Endothelial cell (in vitro differentiated cells): ENCODE data around the gene SORCS1. TPM values are rescaled to one million over a fixed set of nuclear protein-coding genes. Genes with fewer than 3 reads are reported as not detected.

ENCODE experiments used
- DNase-seq: peaks from one replicate; pipeline ENCODE4 v3.0.0; 2021; ENCODE audit warnings: low spot score
- H3K27ac Mint-ChIP-seq: one replicate; pipeline ENCODE4 v1.8.0; 2021; ENCODE audit warnings: mixed read lengths, inconsistent platforms; ENCODE audit not compliant: unreplicated experiment
- H3K27me3 Mint-ChIP-seq: one replicate; pipeline ENCODE4 v1.8.0; 2021; ENCODE audit warnings: mild to moderate bottlenecking, moderate library complexity, mixed read lengths, inconsistent platforms; ENCODE audit not compliant: unreplicated experiment
- H3K36me3 Mint-ChIP-seq: one replicate; pipeline ENCODE4 v1.8.0; 2021; ENCODE audit warnings: mild to moderate bottlenecking, low read depth, mixed read lengths, inconsistent platforms; ENCODE audit not compliant: unreplicated experiment
- H3K4me1 Mint-ChIP-seq: one replicate; pipeline ENCODE4 v1.8.0; 2021; ENCODE audit warnings: mild to moderate bottlenecking, mixed read lengths, inconsistent platforms; ENCODE audit not compliant: unreplicated experiment
- H3K4me3 Mint-ChIP-seq: one replicate; pipeline ENCODE4 v1.8.0; 2021; ENCODE audit warnings: mild to moderate bottlenecking, mixed read lengths, inconsistent platforms; ENCODE audit not compliant: unreplicated experiment
- H3K9me3 Mint-ChIP-seq: one replicate; pipeline ENCODE4 v1.8.0; 2021; ENCODE audit warnings: mixed read lengths, inconsistent platforms; ENCODE audit not compliant: unreplicated experiment
- total RNA-seq: library from RNA; stranded (reverse); fragmentation: NEBNext Ultra II Directional; extraction: Animal tissue kit (Norgen Biotek cat#: 25700); gene quantifications from one replicate; pipeline ENCODE4 v1.2.1, GENCODE V29; 2021; ENCODE audit not compliant: unreplicated experiment
- TF ChIP-seq, protein P1 (sequence below): fragments of 200-600 bp; sonication (generic); IDR thresholded peaks from one replicate; pipeline ENCODE4 v1.5.0; 2021; ENCODE audit warnings: antibody characterized with exemption; ENCODE audit not compliant: unreplicated experiment

Gene SORCS1
- total RNA-seq, 1 donor from 2014 or later = 0.56 TPM

DNA sequence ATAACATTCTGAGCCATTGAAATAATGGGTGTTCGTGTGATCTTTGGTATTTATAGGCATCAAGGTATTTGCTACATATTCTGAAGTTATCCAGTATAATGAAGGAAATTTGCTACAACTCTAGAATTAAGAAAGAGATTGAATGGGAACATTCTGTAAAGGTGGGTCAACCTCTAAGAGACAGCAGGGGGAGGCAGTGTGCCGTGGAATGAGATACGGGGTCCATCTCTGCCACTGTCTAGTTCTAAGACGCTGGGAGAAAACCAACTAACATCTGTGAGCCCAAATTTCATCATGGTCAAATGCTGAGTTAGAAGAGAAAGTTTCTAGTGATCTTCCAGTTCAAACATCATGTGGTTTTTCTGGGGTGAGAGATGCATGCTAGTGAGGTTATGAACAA lies 368.9 kb downstream of the SORCS1 start:
- Mint-ChIP-seq H3K4me3 (no peak overlapping the region), H3K27ac (no peak overlapping the region), H3K36me3 (no peaks in the 10 kb centered on the region)

GRCh38 chr10:106793617-106794016 lies 370.9 kb downstream of the SORCS1 start:
- H3K36me3 Mint-ChIP-seq = no peaks in the 10 kb centered on the region
- TF ChIP-seq, protein P1, sequence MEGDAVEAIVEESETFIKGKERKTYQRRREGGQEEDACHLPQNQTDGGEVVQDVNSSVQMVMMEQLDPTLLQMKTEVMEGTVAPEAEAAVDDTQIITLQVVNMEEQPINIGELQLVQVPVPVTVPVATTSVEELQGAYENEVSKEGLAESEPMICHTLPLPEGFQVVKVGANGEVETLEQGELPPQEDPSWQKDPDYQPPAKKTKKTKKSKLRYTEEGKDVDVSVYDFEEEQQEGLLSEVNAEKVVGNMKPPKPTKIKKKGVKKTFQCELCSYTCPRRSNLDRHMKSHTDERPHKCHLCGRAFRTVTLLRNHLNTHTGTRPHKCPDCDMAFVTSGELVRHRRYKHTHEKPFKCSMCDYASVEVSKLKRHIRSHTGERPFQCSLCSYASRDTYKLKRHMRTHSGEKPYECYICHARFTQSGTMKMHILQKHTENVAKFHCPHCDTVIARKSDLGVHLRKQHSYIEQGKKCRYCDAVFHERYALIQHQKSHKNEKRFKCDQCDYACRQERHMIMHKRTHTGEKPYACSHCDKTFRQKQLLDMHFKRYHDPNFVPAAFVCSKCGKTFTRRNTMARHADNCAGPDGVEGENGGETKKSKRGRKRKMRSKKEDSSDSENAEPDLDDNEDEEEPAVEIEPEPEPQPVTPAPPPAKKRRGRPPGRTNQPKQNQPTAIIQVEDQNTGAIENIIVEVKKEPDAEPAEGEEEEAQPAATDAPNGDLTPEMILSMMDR = no peak
- no peaks in the 10 kb centered on the region for H3K9me3 Mint-ChIP-seq
- no peak for DNase-seq
- no peaks in the 10 kb centered on the region for H3K4me1 Mint-ChIP-seq
- H3K4me3 Mint-ChIP-seq = no peak overlapping the region
- no peak overlapping the region for H3K27ac Mint-ChIP-seq
- H3K27me3 Mint-ChIP-seq = no peaks in the 10 kb centered on the region

More for the DNA sequence above, 368.9 kb downstream of the SORCS1 start:
- H3K4me1 Mint-ChIP-seq = peaks cover 2% of the 10 kb centered on the region
- no peaks in the 10 kb centered on the region for H3K9me3 Mint-ChIP-seq
- DNase-seq = peak; percentile 43
- peaks cover 2% of the 10 kb centered on the region for H3K27me3 Mint-ChIP-seq
- TF ChIP-seq, protein P1 = peak; percentile 32

DNA sequence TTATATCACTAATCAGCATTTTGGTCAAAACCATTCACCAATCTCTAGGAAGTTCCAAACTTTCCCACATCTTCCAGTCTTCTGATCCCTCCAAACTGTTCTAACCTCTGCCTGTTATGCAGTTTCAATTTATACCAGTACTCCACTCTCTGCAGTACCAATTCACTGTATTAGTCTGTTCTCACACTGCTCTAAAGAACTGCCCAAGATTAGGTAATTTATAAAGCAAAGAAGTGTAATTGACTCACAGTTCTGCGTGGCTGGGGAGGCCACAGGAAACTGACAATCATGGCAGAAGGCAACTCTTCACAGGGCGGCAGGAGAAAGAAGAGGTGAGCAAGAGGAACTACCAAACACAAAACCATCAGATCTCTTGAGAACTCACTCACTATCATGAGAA lies 374.9 kb downstream of the SORCS1 start:
- H3K36me3 Mint-ChIP-seq = no peaks in the 10 kb centered on the region
- H3K4me1 Mint-ChIP-seq = no peaks in the 10 kb centered on the region
- H3K27me3 Mint-ChIP-seq = no peaks in the 10 kb centered on the region
- no peak for DNase-seq
- TF ChIP-seq, protein P1 = no peak
- no peak overlapping the region for H3K4me3 Mint-ChIP-seq
- H3K9me3 Mint-ChIP-seq = no peaks in the 10 kb centered on the region
- H3K27ac Mint-ChIP-seq = no peak overlapping the region

- H3K4me1 Mint-ChIP-seq = no peaks in the 10 kb centered on the region
- no peak overlapping the region for H3K4me3 Mint-ChIP-seq
- no peaks in the 10 kb centered on the region for H3K9me3 Mint-ChIP-seq
- TF ChIP-seq, protein P1 = no peak
- no peaks in the 10 kb centered on the region for H3K36me3 Mint-ChIP-seq
- no peaks in the 10 kb centered on the region for H3K27me3 Mint-ChIP-seq
- no peak for DNase-seq
- H3K27ac Mint-ChIP-seq = no peak overlapping the region
These were observed 375.5 kb downstream of the SORCS1 start for GRCh38 chr10:106788982-106789381.

GRCh38 chr10:106785528-106785927 lies 379.0 kb downstream of the SORCS1 start:
- H3K36me3 Mint-ChIP-seq = no peaks in the 10 kb centered on the region
- no peak for DNase-seq
- H3K4me3 Mint-ChIP-seq = no peak overlapping the region

More at GRCh38 chr10:106785528-106785927, 379.0 kb downstream of the SORCS1 start:
- no peak overlapping the region for H3K27ac Mint-ChIP-seq
- H3K9me3 Mint-ChIP-seq = no peaks in the 10 kb centered on the region
- TF ChIP-seq, protein P1 = no peak
- no peaks in the 10 kb centered on the region for H3K4me1 Mint-ChIP-seq
- peaks cover 1% of the 10 kb centered on the region for H3K27me3 Mint-ChIP-seq
